Thymus (tissue), 11 donors: ENCODE data around the gene DCTN4. TPM values are rescaled to one million over a fixed set of nuclear protein-coding genes. Genes with fewer than 3 reads are reported as not detected.

ENCODE experiments used
- DNase-seq, 9 donors: peaks; one replicate each; pipeline ENCODE4 v3.0.0-alpha.2; 2013; ENCODE audit warnings: low spot score in 9 of 9, low read depth in 6 of 9, missing footprints in 1 of 9
- H3K27ac ChIP-seq, 2 donors: one replicate each; pipeline ENCODE4 v1.5.1; 2013; ENCODE audit warnings: control low read depth in 1 of 2, low read depth in 1 of 2, low read length in 1 of 2, mild to moderate bottlenecking in 1 of 2, moderate library complexity in 1 of 2
- H3K27me3 ChIP-seq, 2 donors: one replicate each; pipeline ENCODE4 v1.5.1; 2013; ENCODE audit warnings: low read length in 1 of 2; ENCODE audit not compliant: control insufficient read depth in 2 of 2, insufficient read depth in 1 of 2
- H3K36me3 ChIP-seq, 2 donors: one replicate each; pipeline ENCODE4 v1.5.1; 2013; ENCODE audit warnings: low read length in 1 of 2, mild to moderate bottlenecking in 1 of 2, moderate library complexity in 1 of 2; ENCODE audit not compliant: control insufficient read depth in 2 of 2, insufficient read depth in 2 of 2
- H3K4me1 ChIP-seq, 2 donors: one replicate each; pipeline ENCODE4 v1.5.1; 2013; ENCODE audit warnings: low read length in 2 of 2; ENCODE audit not compliant: control insufficient read depth in 2 of 2, insufficient read depth in 2 of 2
- H3K4me3 ChIP-seq, 2 donors: one replicate each; pipeline ENCODE4 v1.5.1; 2013; ENCODE audit warnings: low read length in 2 of 2, control low read depth in 1 of 2, mild to moderate bottlenecking in 1 of 2
- H3K9me3 ChIP-seq, 2 donors: one replicate each; pipeline ENCODE4 v1.5.1; 2013; ENCODE audit warnings: low read length in 1 of 2, mild to moderate bottlenecking in 1 of 2; ENCODE audit not compliant: control insufficient read depth in 2 of 2, insufficient read depth in 1 of 2
- WGBS: extraction: QIAGEN DNeasy Blood & Tissue Kit; methylation state at CpG from one replicate; pipeline ENCODE4 v1.1.7; 2013; 5-methylcytosine and 5-hydroxymethylcytosine counted together
- polyA plus RNA-seq: library from polyadenylated mRNA; stranded (reverse); fragments of 200-250 nt; gene quantifications from one replicate; pipeline ENCODE4 v1.2.3, GENCODE V29; 2013
- total RNA-seq: library from RNA; stranded (reverse); fragments of 120-200 nt; gene quantifications from one replicate; pipeline ENCODE4 v1.2.4, GENCODE V29; 2013
- donor health status: healthy.

DCTN4 gene
- total and polyA plus RNA-seq, 2 donors: 18.0 to 30.5 TPM

DNA sequence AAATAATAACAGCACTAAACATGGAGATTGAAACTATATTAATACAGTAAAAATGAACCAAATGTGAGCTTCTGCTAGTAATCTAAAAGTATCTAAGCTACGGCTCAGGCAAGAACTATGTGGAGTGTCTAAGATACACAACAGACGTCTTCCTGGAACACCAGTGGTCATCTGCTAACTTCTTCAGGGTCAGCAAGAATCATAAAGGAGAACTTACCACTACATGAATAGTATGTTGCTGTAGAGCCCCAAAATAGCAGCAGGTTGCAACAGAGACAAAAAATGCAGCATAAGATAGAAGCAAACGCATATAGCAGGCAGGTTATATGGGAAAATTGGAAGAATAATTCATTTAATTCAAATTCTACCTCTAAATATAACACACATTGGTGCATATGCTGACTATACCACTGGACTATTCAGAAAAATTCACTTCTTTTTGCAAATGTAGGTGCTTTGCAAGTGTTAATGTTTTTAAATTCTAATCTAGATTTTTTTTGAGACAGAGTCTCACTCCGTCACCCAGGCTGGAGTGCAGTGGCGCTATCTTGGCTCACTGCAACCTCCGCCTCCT lies 27.1 kb downstream of the DCTN4 start:
- WGBS: 98% methylated on average over 6 of the region's 6 CpGs
- Histone ChIP-seq H3K36me3 (peaks cover 25 to 75% of the 10 kb centered on the region in 2 donors), H3K4me1 (no peaks in the 10 kb centered on the region), H3K27ac (no peak overlapping the region), H3K4me3 (no peak overlapping the region), H3K9me3 (no peaks in the 10 kb centered on the region), H3K27me3 (no peaks in the 10 kb centered on the region)
- DNase-seq: no peak

DNA sequence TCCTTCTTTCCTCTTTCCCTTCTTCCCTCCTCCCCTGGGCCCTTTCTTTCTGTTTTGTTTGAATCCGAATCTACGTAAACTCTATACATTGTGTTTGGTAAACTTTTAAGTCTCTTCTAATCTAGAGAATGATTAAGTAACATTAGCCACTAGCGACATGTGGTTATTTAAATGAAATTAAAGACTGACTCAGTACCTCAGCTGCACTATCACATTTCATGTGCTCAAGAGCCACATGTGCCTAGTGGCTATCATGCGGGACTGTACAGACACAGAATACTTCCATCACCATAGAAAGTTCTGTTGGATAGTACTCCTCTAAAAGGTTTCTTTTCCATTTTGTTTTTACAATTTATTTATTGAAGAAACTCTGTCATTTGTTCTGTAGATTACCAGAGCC lies 29.0 kb downstream of the DCTN4 start:
- WGBS: 83% methylated on average over 4 of the region's 4 CpGs

DNA sequence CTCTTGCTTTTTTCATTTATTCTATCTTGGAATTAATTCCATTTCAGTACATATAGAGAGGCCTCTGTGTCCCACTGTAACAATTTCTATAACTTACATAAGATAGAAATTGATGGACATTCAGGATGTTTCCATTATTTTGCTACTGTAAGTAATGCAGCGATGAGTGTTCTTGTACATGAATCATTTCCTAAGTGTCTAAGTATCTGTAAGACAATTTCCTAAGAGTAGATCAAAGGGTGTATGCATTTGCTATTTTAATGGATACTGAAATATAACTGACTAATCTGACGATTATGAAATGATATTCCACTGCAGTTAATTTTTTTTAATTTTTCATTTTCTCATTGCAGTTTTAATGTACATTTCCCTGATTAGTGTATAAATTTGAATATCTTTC lies 35.0 kb downstream of the DCTN4 start:
- no peak for DNase-seq
- Histone ChIP-seq H3K9me3 (no peaks in the 10 kb centered on the region), H3K36me3 (peaks cover 15 to 74% of the 10 kb centered on the region in 2 donors), H3K27ac (no peak overlapping the region), H3K4me1 (no peaks in the 10 kb centered on the region), H3K4me3 (no peak overlapping the region), H3K27me3 (no peaks in the 10 kb centered on the region)
- WGBS: 70% methylated on average over 2 of the region's 2 CpGs

More for the DNA sequence above, 29.0 kb downstream of the DCTN4 start:
- Histone ChIP-seq H3K27ac (no peak overlapping the region), H3K36me3 (peaks cover 24 to 76% of the 10 kb centered on the region in 2 donors), H3K4me3 (no peak overlapping the region), H3K4me1 (no peaks in the 10 kb centered on the region), H3K27me3 (no peaks in the 10 kb centered on the region), H3K9me3 (no peaks in the 10 kb centered on the region)
- no peak for DNase-seq

- Histone ChIP-seq H3K4me3 (no peak overlapping the region), H3K9me3 (no peaks in the 10 kb centered on the region), H3K36me3 (peaks cover 29 to 62% of the 10 kb centered on the region in 2 donors), H3K4me1 (no peaks in the 10 kb centered on the region), H3K27me3 (no peaks in the 10 kb centered on the region), H3K27ac (no peak overlapping the region)
- WGBS: 79% methylated on average over 2 of the region's 2 CpGs
- DNase-seq: peak in 1 of 9 donors; percentile 9
These were observed 48.7 kb downstream of the DCTN4 start for GRCh38 chr5:150710165-150710564.

GRCh38 chr5:150706776-150707390 lies 51.9 kb downstream of the DCTN4 start:
- no peaks in the 10 kb centered on the region for H3K4me1 ChIP-seq
- DNase-seq: no peak
- no peak overlapping the region for H3K27ac ChIP-seq
- no peaks in the 10 kb centered on the region for H3K9me3 ChIP-seq
- H3K36me3 ChIP-seq: peaks cover 12 to 35% of the 10 kb centered on the region in 2 donors
- WGBS: 86% methylated on average over 4 of the region's 4 CpGs
- H3K27me3 ChIP-seq: peaks cover 0 to 2% of the 10 kb centered on the region in 2 donors
- H3K4me3 ChIP-seq: no peak overlapping the region

GRCh38 chr5:150703762-150704161 lies 55.1 kb downstream of the DCTN4 start:
- WGBS: 90% methylated on average over 3 of the region's 3 CpGs
- peaks cover 0 to 2% of the 10 kb centered on the region in 2 donors for H3K27me3 ChIP-seq

GRCh38 chr5:150700594-150701377 lies 58.0 kb downstream of the DCTN4 start, which contains the start of gene RBM22:
Gene RBM22 (minus strand): TSS chr5:150701062. CDS start chr5:150700985, 77 bp downstream.
- WGBS: under 1% methylated on average over 59 of the region's 59 CpGs
- peak; percentile 80 to 96 (median 91) for DNase-seq
- peak within 1 kb of the TSS; percentile 98 to 99 for H3K4me3 ChIP-seq
- peaks cover 0 to 2% of the 10 kb centered on the region in 2 donors for H3K27me3 ChIP-seq
- peak within 1 kb of the TSS; percentile 95 to 97 for H3K27ac ChIP-seq
- peaks cover 0 to 4% of the 10 kb centered on the region in 2 donors for H3K9me3 ChIP-seq
- H3K36me3 ChIP-seq: peaks cover 31 to 35% of the 10 kb centered on the region in 2 donors
- peaks cover 7% of the 10 kb centered on the region in 2 donors for H3K4me1 ChIP-seq

More at GRCh38 chr5:150703762-150704161, 55.1 kb downstream of the DCTN4 start:
- Histone ChIP-seq H3K4me1 (peaks cover 7% of the 10 kb centered on the region in 2 donors), H3K9me3 (peaks cover 0 to 4% of the 10 kb centered on the region in 2 donors), H3K36me3 (peaks cover 2 to 14% of the 10 kb centered on the region in 2 donors), H3K4me3 (no peak overlapping the region), H3K27ac (no peak overlapping the region)
- no peak for DNase-seq

DNA sequence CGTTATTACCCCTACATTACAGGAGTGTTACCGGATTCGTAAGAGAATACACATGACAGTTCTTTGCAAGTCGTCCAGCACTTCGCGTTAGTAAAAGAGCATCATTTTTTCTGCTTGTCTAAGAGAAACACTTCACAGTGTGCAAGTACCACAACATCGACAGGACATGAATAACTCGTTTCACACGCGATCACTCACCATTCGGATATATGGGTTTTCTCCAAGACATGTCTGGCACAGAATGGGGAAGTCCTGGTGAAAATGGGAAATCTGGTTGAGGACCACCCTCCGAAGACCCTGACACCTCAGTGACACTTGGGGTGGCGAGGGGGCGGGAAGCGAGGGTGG lies 58.6 kb downstream of the DCTN4 start:
- WGBS: 8% methylated on average over 15 of the region's 15 CpGs
- peaks cover 7% of the 10 kb centered on the region in 2 donors for H3K4me1 ChIP-seq
- H3K9me3 ChIP-seq: peaks cover 0 to 4% of the 10 kb centered on the region in 2 donors
- peak overlapping the region; percentile 98 to 99 for H3K4me3 ChIP-seq
- peak overlapping the region; percentile 95 to 97 for H3K27ac ChIP-seq
- H3K27me3 ChIP-seq: peaks cover 0 to 2% of the 10 kb centered on the region in 2 donors
- DNase-seq: peak in 1 of 9 donors; percentile 4
- peaks cover 34 to 41% of the 10 kb centered on the region in 2 donors for H3K36me3 ChIP-seq

- Histone ChIP-seq H3K4me1 (peaks cover 2 to 4% of the 10 kb centered on the region in 2 donors), H3K27me3 (no peaks in the 10 kb centered on the region), H3K4me3 (no peak overlapping the region), H3K27ac (no peak overlapping the region), H3K36me3 (peaks cover 78 to 91% of the 10 kb centered on the region in 2 donors), H3K9me3 (no peaks in the 10 kb centered on the region)
- 94% methylated on average over 3 of the region's 3 CpGs for WGBS
- no peak for DNase-seq
These were observed 64.2 kb downstream of the DCTN4 start for GRCh38 chr5:150694612-150695011.
